NCI-H2081 (cell line): Measurements from ENCODE around the gene BLOC1S3.
"Not testable (repeated sequence)": the region's sequence is repeated elsewhere in the genome, so short reads cannot be mapped to it uniquely, and the experiment has no call there.

Experiments used
- DNase-seq, 2 experiments: peaks; one replicate each; lab custom pipeline; 2025; lab: John Stamatoyannopoulos, UW

BLOC1S3 gene

GRCh38 chr19:45223879-45224278, 45.3 kb downstream of the BLOC1S3 start:
- DNase-seq: no peak

GRCh38 chr19:45224645-45225044, 46.1 kb downstream of the BLOC1S3 start:
- no peak for DNase-seq

- not testable (repeated sequence) for DNase-seq
Measured at GRCh38 chr19:45229056-45229455, 50.5 kb downstream of the BLOC1S3 start.
